GM12865 (cell line): Measurements from ENCODE around the gene STK16.

Experiments
- DNase-seq: peaks from one replicate; pipeline ENCODE4 v3.0.0; 2010; ENCODE audit warnings: low read depth
- H3K4me3 ChIP-seq: 2 replicates; pipeline ENCODE4 v1.5.1; 2011; ENCODE audit warnings: mild to moderate bottlenecking, low read depth, low read length, control low read depth
- CTCF ChIP-seq: IDR thresholded peaks from 2 replicates; pipeline ENCODE4 v1.5.1; 2011; ENCODE audit warnings: low read length, control low read depth, low read depth, inconsistent platforms; ENCODE audit not compliant: insufficient read depth; ENCODE audit errors: missing control alignments

The STK16 gene

GRCh38 chr2:219209236-219210195 is 35.8 kb upstream of the STK16 start:
- H3K4me3 ChIP-seq = no peak overlapping the region
- no peak for DNase-seq

GRCh38 chr2:219210196-219210885 is 34.9 kb upstream of the STK16 start:
- H3K4me3 ChIP-seq = no peak overlapping the region
- TF ChIP-seq CTCF = no peak
- no peak for DNase-seq

More at GRCh38 chr2:219209236-219210195, 35.8 kb upstream of the STK16 start:
- TF ChIP-seq CTCF = no peak

GRCh38 chr2:219210886-219211362 is 34.4 kb upstream of the STK16 start:
- no peak for DNase-seq
- no peak for TF ChIP-seq CTCF
- H3K4me3 ChIP-seq = no peak overlapping the region

- DNase-seq = no peak
- no peak overlapping the region for H3K4me3 ChIP-seq
- no peak for TF ChIP-seq CTCF
These were observed 32.3 kb upstream of the STK16 start for GRCh38 chr2:219213026-219213415.

GRCh38 chr2:219213486-219214071 is 31.7 kb upstream of the STK16 start:
- no peak for DNase-seq
- no peak for TF ChIP-seq CTCF

GRCh38 chr2:219214141-219214540 is 31.1 kb upstream of the STK16 start:
- no peak overlapping the region for H3K4me3 ChIP-seq
- no peak for TF ChIP-seq CTCF
- no peak for DNase-seq

More at GRCh38 chr2:219213486-219214071, 31.7 kb upstream of the STK16 start:
- H3K4me3 ChIP-seq = no peak overlapping the region
